ENCODE measurements around the gene COMMD3. TPM values are rescaled to one million over a fixed set of nuclear protein-coding genes. Genes with fewer than 3 reads are reported as not detected.

Gene COMMD3
- total and polyA plus RNA-seq, 2 donors (not counting 1 experiment from before 2014, with no cell fraction given) = 46.0 to 74.3 TPM

DNA sequence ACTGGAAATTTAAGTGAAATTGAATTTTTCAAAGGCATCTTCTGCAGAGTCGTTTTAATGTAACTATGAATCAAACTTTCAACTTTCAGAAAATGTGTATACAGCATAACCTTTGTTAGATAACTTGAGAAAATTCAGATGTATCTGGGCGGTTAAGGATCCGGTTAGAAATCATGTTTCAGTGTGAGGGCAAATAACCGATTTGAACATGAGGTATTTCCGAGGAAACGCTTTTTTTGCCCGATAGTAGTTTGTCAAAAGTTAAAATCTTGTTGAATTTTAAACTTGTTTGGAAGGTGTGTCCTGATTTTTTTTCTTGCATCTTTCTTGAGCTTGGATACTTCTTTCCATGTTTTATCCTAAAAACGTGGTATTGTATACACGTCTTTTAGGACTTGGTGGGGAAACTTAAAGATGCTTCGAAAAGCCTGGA lies 3.4 kb downstream of the COMMD3 start:
- Histone ChIP-seq H3K4me1 (ENCODE audit: control insufficient read depth in 2 of 2, insufficient read depth in 2 of 2, low read length in 2 of 2) (peaks cover 44 to 56% of the 10 kb centered on the region in 2 donors), H3K36me3 (replicated peaks in 1 of 2; ENCODE audit: control extremely low read depth in 1 of 2, control insufficient read depth in 1 of 2, extremely low read depth in 1 of 2, insufficient read depth in 2 of 2, low read length in 1 of 2) (no peaks in the 10 kb centered on the region), H3K27ac (ENCODE audit: low read length in 2 of 2) (peak overlapping the region; percentile 39 to 61), H3K4me2 (replicated peaks; ENCODE audit: low read depth, low read length, poor library complexity, severe bottlenecking) (peak overlapping the region; percentile 73), H3K79me2 (ENCODE audit: control insufficient read depth, insufficient read depth, low read length) (peaks cover 20% of the 10 kb centered on the region), H3K27me3 (replicated peaks in 1 of 4; ENCODE audit: control extremely low read depth in 1 of 4, control insufficient read depth in 3 of 4, insufficient read depth in 4 of 4, low read length in 3 of 4) (peaks cover 0 to 16% (median 4%) of the 10 kb centered on the region in 4 experiments), H3K4me3 (ENCODE audit: control extremely low read depth in 1 of 5, extremely low read depth in 1 of 5, insufficient read depth in 1 of 5, low read depth in 2 of 5, low read length in 4 of 5) (peak overlapping the region in 4 of 5 experiments; percentile 52 to 85 (median 72)), H3K9me3 (ENCODE audit: control extremely low read depth in 1 of 3, control insufficient read depth in 2 of 3, insufficient read depth in 1 of 3, low read length in 2 of 3) (no peaks in the 10 kb centered on the region), H3K9ac (ENCODE audit: low read length) (peak overlapping the region; percentile 63), H4K20me1 (ENCODE audit: control insufficient read depth, insufficient read depth, low read length, poor library complexity, severe bottlenecking) (peaks cover 7% of the 10 kb centered on the region), H2AFZ (ENCODE audit: insufficient read depth, low read depth, low read length, poor library complexity, severe bottlenecking) (peak overlapping the region; percentile 64)
- DNase-seq (no peak), ATAC-seq (ENCODE audit: low read depth) (no peak)
- peaks cover 61% of the 10 kb centered on the region for H3K4me1 Mint-ChIP-seq
- TF ChIP-seq EZH2 (IDR thresholded peaks at IDR 0.05; ENCODE audit: borderline replicate concordance, insufficient read depth, low read depth, low read length, poor library complexity, severe bottlenecking) = no peak
- no peak for TF ChIP-seq CTCF (IDR thresholded peaks at IDR 0.05)
- CTCF ChIA-PET = interaction anchor here (1.1 to 1.3 kb wide), 2 partner anchors 61 to 91 kb away, joined by 3 to 7 read pairs; no protein-coding TSS in a partner anchor
- intact Hi-C loops (cut with micrococcal nuclease) = loop anchor here (5.0 kb wide), 2 partner anchors 288 to 393 kb away; partner anchors contain the start of gene PIP4K2A
- no peaks in the 10 kb centered on the region for H3K27me3 Mint-ChIP-seq
- peak overlapping the region; percentile 93 for H3K4me3 Mint-ChIP-seq
- POLR2A ChIA-PET = interaction anchor here (0.7 to 2.8 kb wide), 2 partner anchors 20 to 66 kb away, joined by 4 to 14 read pairs; no protein-coding TSS in a partner anchor
- 81% methylated on average over 7 of the region's 10 CpGs for WGBS (ENCODE audit: insufficient coverage)
- no peaks in the 10 kb centered on the region for H3K9me3 Mint-ChIP-seq (ENCODE audit: insufficient read depth)
- H3K27ac Mint-ChIP-seq = peak overlapping the region; percentile 95

- intact Hi-C loops (cut with micrococcal nuclease) = loop anchor here (2.0 to 5.0 kb wide), 4 partner anchors 287 to 1117 kb away; partner anchors contain the start of genes DNAJC1, OTUD1 and PIP4K2A
- H3K4me1 ChIP-seq (ENCODE audit: control insufficient read depth in 2 of 2, insufficient read depth in 2 of 2, low read length in 2 of 2) = peaks cover 49 to 58% of the 10 kb centered on the region in 2 donors
- peaks cover 12% of the 10 kb centered on the region for H4K20me1 ChIP-seq (ENCODE audit: control insufficient read depth, insufficient read depth, low read length, poor library complexity, severe bottlenecking)
- peak overlapping the region; percentile 73 for H3K4me2 ChIP-seq (replicated peaks; ENCODE audit: low read depth, low read length, poor library complexity, severe bottlenecking)
- under 1% methylated on average over 22 of the region's 30 CpGs for WGBS (ENCODE audit: insufficient coverage)
- H3K27me3 ChIP-seq (replicated peaks in 1 of 4; ENCODE audit: control extremely low read depth in 1 of 4, control insufficient read depth in 3 of 4, insufficient read depth in 4 of 4, low read length in 3 of 4) = peaks cover 0 to 16% (median 4%) of the 10 kb centered on the region in 4 experiments
- H3K27ac Mint-ChIP-seq = peak overlapping the region; percentile 95
- H3K9ac ChIP-seq (ENCODE audit: low read length) = peak overlapping the region; percentile 63
- peaks cover 61% of the 10 kb centered on the region for H3K4me1 Mint-ChIP-seq
- H2AFZ ChIP-seq (ENCODE audit: insufficient read depth, low read depth, low read length, poor library complexity, severe bottlenecking) = peak overlapping the region; percentile 64
- peak overlapping the region; percentile 93 for H3K4me3 Mint-ChIP-seq
- peak overlapping the region; percentile 39 to 61 for H3K27ac ChIP-seq (ENCODE audit: low read length in 2 of 2)
- no peaks in the 10 kb centered on the region for H3K9me3 ChIP-seq (ENCODE audit: control extremely low read depth in 1 of 3, control insufficient read depth in 2 of 3, insufficient read depth in 1 of 3, low read length in 2 of 3)
- H3K9me3 Mint-ChIP-seq (ENCODE audit: insufficient read depth) = no peaks in the 10 kb centered on the region
- no peak for ATAC-seq (ENCODE audit: low read depth)
- no peaks in the 10 kb centered on the region for H3K27me3 Mint-ChIP-seq
- TF ChIP-seq EZH2 (IDR thresholded peaks at IDR 0.05; ENCODE audit: borderline replicate concordance, insufficient read depth, low read depth, low read length, poor library complexity, severe bottlenecking) = no peak
- TF ChIP-seq CTCF (IDR thresholded peaks at IDR 0.05) = no peak
- POLR2A ChIA-PET = interaction anchor here (0.7 to 2.8 kb wide), 2 partner anchors 20 to 67 kb away, joined by 4 to 14 read pairs; no protein-coding TSS in a partner anchor
- peak overlapping the region; percentile 29 to 85 (median 62) for H3K4me3 ChIP-seq (ENCODE audit: control extremely low read depth in 1 of 5, extremely low read depth in 1 of 5, insufficient read depth in 1 of 5, low read depth in 2 of 5, low read length in 4 of 5)
- CTCF ChIA-PET = interaction anchor here (1.1 to 1.3 kb wide), 2 partner anchors 61 to 92 kb away, joined by 3 to 7 read pairs; no protein-coding TSS in a partner anchor
- DNase-seq = peak; percentile 55
- peaks cover 20% of the 10 kb centered on the region for H3K79me2 ChIP-seq (ENCODE audit: control insufficient read depth, insufficient read depth, low read length)
- H3K36me3 ChIP-seq (replicated peaks in 1 of 2; ENCODE audit: control extremely low read depth in 1 of 2, control insufficient read depth in 1 of 2, extremely low read depth in 1 of 2, insufficient read depth in 2 of 2, low read length in 1 of 2) = no peaks in the 10 kb centered on the region
Observed at GRCh38 chr10:22319980-22320558, 3.9 kb downstream of the COMMD3 start.

Measured in B cell (primary cell).